Measurements from ENCODE around the gene OTOS. TPM values are rescaled to one million over a fixed set of nuclear protein-coding genes. Genes with fewer than 3 reads are reported as not detected.

Gene OTOS
- total RNA-seq, 1 experiment from 2014 or later, result not detected

DNA sequence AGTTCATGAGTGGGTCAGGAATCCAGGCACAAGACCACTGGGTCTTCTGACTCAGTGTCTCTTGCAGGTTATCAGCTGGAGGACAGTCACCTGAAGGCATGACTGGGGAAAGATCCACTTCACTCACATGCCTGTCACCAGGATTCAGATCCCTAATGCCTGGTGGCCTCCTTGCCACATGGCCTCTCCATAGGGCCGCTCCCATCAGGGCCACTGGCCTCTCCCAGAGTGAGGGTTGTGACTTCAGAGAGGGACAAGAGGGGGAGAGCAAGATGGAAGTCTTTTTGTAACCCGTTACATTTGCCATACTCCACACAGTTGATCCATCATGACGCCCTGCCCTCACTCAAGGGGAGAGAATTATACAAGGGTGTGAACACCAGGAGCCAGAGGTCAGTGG lies 13.0 kb upstream of the OTOS start:
- DNase-seq (ENCODE audit: low spot score), result no peak

DNA sequence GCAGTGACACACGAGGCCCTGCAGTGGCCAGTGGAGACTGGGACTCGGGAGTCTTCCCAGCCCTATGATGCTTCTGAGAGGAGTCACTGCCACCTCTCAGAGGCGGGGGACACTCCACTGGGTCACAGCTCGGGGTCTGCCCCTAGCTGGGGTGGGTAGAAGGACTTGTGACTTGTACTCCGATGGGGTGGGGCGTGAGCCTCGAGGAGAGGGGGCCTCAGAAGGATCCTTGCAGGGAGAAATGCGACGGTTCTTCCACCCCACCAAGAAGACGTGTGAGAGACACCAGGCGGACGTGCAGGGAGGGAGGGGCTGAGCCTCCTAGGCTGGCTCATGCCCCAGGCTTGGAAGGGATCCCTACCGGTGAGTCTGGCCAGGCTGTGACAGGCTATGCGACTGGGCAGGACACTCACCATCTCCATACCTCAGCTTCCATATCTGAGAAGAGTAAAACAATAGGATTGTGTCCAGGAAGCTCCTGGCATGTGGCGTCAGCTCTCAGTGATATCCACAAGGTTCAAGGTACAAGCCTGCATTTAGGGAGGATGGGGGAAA lies 11.1 kb upstream of the OTOS start:
- no peak for DNase-seq (ENCODE audit: low spot score)

DNA sequence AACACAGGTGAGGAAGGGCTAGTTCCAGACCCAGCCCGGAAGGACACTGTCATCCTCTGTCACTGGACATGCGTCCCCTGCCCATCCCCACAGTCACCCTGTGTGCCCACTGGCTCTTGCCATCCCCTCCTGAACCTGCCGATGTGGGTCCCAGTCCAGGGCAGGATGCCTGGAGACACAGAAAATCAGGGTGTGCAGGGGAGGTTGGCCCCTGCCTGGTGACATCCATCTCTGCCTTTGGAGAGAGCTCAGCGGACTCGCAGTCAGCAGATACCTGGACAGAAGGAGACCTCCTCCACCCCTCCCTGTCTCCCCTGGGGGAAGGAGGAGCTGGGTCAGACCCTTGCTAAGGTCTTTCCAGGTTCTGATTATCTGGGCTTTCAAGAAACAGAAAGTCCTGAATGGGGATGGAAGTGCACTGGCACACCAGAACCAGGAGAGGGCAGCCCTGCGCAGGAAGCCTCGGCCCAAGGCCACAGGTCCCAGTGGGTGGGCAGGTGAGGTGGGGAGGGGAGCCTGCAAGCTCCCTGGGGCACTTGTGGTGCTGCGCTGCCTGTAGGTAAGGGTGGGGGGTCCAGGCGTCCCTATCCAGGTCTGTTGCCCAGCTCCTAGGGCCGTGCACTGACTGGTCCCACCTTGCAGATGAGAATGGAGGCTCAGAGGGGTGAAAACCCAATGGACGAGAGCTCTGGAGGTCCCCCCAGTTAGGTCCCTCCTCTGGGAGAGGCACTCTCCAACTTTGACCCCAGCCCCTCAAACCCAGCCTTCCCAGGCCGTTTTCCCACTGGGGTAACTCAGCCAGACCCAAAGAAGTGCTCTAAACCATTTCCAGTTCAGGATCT lies 9.7 kb upstream of the OTOS start:
- DNase-seq (ENCODE audit: low spot score), result peak; percentile 44

DNA sequence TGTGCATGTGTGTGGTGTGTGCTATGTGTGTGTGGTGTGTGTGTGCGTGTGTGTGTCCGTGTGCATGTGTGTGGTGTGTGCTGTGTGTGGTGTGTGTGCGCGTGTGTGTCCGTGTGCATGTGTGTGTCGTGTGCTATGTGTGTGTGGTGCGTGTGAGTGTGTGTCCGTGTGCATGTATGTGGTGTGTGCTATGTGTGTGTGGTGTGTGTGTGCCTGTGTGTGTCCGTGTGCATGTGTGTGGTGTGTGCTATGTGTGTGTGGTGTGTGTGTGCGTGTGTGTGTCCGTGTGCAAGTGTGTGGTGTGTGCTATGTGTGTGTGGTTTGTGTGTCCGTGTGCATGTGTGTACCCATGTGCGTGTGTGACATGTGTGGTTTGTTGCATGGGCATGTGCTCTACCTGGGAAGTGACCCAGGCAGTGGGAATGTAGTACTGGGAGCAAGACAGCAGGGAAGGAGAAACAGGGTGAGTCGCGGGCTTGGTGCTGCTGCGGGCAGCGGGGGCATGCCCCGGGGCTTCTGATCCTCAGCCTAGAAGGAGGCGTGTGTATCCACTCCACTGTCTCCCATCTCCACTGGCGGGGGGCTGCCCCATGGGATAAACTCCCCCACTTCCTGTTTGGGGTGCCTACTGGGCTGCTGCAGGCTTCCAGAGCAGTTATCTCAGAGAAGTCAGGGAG lies 7.6 kb upstream of the OTOS start:
- DNase-seq (ENCODE audit: low spot score), result no peak

DNA sequence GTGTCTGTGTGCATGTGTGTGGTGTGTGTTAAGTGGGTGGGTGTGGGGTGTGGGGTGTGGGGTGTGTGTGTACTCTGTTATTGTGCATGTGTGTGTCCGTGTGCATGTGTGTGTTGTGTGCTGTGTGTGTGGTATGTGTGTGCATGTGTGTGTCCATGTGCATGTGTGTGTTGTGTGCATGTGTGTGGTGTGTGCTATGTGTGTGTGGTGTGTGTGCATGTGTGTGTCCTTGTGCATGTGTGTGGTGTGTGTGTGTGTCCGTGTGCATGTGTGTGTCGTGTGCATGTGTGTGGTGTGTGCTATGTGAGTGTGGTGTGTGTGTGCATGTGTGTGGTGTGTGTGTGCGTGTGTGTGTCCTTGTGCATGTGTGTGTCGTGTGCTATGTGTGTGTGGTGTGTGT lies 6.9 kb upstream of the OTOS start:
- DNase-seq (ENCODE audit: low spot score), result no peak

DNA sequence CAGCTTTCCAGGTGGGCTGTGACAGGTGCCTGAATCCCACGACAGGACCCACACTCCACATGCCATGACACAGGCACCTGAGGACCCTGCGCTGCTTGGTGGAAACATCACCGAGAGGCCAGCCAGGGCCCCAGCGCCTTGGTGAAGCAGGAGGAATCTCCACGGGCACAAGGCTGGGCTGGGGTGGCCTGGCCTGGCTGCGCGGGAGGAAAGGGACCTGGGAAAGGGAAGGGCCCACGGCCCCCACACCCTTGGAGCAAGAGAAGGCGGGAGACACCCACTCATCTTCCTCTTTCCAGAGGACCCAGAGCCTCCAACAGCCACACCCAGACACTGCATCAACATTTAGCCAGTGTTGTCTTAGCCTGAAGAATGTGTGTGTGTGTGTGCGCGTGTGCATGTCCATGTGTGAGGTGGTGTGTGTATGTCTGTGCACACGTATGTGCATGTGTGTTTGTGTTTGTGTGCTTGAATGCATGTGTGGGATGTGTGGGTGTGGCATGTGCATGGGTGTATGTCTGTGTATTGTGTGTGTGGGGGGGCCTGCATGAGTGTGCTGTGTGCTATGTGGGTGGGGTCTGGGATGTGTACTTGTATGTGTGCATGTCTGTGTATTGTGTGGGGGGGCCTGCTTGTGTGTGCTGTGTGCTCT lies 6.3 kb upstream of the OTOS start:
- no peak for DNase-seq (ENCODE audit: low spot score)

DNA sequence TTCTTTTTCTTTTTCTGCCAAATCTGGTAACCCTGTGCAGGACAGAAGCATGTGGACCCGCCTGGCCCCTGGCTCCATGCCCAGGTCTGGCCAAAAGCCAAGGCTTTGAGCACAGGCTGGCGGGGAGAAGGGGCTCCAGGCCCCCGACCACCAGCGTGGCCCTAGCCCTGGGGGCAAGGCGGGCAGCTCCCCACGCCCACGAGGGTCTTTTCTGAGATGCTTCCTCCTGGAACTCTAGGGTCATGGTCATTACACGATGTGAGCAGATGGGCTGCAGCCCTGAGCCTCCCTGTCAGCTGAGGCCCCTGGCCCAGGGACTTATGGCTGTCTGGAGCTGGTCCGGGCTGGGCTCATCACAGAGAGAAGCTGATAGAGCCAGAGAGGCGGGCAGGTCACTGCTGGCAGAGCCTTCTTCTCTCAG lies 5.7 kb upstream of the OTOS start:
- DNase-seq (ENCODE audit: low spot score), result no peak

DNA sequence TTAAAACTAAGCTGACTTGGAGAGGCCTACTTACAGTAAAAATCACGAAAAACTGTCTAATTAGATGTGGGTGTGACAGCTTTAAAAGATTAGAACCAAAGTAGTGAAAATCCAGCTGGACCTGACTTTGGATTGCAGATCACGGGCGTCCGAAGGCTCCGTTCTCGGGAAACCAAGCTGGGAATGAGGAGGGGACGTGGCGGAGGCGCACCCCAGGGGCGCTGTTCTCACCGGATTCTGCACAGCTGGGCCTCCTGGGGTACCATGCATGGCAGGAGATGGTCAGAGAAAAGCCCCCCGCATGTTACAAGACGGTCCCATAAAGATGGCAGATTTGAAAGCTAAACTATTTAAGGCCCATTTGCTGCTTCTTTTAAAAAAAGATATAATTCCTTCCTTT lies 5.0 kb upstream of the OTOS start:
- no peak for DNase-seq (ENCODE audit: low spot score)

DNA sequence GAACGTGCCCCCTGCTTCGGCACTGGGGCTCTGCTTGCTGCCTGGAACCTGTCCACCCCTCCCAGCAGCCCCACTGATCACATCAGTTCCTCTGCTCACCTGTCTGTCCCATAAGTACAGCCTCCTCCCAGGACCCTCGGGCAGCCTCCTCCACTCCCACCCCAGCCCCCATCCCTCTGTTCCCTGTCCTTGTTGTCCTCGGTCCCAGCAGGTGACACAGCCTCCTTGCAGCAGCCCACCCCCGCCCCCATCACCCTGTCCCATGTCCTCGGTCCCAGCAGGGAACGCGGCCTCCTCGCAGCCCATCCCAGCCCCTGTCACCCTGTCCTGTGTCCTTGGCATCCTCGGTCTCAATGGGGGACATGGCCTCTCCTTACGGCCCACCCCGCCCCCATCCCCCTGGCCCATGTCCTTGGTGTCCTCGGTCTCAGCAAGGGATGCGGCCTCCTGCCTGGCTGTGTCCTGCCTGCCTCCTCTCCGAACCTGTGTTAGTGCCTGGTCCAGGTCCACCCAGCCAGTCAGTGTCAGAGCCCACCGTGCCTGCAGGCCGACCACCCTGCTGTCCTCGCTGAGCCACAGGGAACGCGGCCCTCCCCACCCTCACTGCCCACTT lies 4.3 kb upstream of the OTOS start:
- DNase-seq (ENCODE audit: low spot score), result no peak

DNA sequence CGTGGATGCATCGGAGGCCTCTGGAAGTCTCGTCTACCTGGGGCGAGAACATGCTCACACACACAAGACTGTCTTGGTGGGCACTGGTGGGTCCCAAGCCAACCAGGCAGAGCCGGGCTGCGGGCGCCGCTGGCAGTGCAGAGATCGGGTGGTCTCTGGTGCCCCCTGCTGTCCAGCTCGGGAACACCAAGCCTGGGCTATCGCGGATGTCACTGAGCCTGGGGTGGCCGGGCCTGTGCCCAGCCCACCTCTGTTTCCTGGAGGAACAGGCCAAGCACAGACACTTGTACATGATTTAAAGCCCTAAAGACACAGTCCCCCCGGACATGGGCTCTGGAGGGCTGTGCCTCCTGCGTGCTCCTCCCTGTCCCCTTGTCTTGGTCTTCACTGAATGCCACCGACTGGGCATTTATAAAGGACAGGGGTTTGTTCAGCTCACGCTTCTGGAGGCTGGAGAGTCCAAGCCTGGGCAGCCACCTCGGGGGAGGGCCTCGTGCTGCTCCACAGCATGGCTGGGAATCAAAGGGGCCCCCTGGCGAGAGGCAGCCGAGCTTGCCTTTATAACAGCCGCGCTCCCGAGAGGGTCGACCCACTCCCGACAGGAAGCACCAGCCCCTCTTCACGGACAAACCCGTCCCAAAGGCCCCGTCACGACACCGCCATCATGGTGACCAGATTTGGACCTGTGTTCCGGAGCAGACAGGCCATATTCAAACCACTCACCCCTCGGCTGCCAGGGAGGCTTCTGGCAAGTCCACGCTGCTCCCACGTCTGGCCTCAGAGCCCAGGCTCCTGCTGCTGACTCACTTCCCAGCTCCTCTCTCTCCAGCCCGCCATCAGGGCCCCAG lies 3.6 kb upstream of the OTOS start:
- peak; percentile 68 for DNase-seq (ENCODE audit: low spot score)

DNA sequence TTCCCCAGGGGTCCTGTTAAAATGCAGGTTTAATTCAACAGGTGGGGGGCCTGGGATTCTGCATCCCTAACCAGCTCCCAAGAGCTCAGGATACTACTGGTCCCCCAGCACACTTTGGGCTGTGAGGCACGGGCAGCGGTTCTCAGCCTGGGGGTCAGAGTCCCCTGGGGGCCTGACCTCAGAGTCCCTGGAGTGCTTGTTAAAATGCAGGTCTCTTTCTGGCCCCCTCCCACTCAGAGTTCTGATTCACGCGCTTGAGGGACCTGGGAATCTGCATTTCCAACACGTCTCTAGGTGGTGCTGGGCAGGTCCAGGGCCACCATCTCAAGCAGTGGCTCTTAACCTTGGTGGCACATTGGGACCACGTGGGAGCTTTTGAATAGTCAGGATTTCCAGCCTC lies 2.8 kb upstream of the OTOS start:
- no peak for DNase-seq (ENCODE audit: low spot score)

DNA sequence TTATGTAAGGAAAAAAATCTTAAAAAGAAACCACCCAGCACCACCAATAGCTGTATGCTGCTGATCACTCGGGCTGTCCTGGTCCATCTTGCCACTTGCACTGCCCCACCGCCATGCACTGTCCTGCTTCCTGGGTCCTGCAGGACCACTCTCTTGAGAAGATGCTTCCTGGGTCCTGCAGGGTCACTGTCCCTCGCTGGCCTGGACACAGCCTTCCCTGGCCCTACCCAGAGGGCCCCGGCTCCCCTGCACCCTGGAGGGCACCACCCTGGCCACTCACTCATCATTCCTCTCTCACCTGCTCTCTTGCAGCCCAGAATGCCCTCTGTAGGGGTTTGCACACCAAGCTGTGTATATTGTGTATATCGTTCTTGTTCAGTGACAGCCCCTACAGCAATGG lies 2.4 kb upstream of the OTOS start:
- no peak for DNase-seq (ENCODE audit: low spot score)

DNA sequence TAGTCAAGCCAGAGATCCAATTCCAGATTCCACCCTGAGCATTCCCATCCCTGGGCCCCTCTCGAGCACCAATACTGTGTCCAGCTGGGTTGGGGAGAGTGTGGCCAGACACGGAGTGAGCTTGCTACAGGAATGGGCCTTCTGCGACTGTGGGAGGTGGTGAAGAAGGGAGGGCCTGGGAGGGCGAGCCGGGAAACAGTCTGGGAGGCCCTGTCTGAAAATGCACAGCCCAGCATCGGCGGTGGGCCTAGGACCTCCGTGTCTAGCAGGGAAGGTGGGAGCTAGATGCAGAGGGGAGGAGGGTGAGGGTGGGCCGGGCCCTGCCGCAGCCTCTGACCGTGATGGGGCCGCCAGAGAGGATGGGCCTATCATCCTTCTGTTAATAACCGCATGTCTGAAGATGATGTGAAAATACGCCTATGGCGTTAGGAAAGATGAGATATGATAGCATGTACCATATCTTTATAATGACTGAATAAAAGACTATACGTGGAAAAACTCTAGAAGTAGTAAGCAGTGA lies 1.9 kb upstream of the OTOS start:
- no peak for DNase-seq (ENCODE audit: low spot score)

DNA sequence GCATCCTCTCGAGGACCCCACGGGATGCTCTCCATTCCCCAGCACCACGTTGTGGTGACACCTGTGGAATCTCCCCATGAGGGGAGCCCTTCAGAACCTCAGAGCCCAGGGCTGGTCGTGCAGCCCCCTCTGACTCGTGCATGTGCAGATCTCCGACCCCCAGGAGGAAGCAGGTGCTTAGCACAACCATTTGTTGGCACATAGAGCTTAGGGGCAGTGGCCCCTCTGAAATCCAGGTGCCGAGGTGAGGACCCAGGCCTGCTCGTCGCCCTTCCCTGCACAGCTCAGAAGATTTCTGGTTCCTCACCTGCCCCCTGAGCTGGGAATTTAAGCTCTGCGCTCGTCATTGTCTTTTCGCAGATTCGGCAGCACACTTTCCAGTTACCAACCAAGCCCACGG lies 1.3 kb upstream of the OTOS start:
- DNase-seq (ENCODE audit: low spot score), result no peak

DNA sequence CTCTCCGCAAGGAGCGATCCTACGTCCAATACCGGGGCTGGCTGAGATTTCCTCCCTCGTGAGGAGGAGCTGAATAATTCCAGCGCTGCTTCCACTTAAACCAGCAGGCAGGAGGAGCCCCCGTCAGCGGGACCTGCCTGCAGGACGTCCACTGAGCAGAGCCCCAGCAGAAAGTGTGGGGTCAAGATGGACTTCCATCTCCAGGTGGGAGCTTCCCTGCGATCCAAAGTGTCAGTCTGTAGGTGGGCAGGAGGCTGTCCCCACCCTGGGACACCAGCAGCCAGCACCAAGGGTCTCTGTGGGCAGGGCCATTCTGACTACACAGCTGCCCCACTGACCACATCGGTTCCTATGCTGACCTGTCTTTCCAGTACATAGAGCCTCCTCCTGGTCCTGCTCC lies 462 bp upstream of the OTOS start:
- DNase-seq (ENCODE audit: low spot score), result no peak

DNA sequence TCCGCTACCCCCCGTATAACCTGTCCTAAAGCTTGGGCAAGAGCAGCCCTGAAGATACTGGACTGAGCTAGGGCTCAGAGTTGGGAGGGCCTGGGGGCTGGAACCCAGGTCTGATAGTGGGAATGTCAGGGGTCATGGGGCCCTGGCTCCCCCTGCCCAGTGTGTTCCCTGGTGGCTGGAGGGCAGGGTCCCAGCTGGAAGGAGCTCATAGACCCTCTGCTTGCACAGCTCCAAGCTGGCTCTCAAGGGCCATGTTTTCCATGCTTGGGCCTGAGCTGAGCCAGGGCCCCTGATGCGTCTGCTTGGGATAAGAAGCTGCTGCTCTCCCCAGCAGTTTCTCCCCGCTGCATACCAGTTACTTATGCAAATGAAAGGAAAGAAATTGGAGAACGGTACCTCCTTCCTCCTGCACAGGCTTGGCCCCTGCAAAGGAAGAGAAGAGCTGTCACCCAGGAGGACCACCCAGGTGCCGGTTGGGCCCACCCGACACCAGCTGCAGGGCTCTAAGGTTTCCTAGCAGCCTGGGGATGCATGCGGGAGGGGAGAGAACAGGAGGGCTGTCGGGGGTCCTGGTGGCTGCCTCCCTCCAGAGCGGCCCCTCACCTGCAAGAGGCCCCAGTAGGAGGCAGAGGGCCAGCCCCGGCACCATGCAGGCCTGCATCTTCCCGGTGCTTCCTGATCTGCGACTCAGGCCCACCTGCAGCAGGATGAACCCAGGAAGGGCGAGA lies 628 bp downstream of the OTOS start:
- no peak for DNase-seq (ENCODE audit: low spot score)

DNA sequence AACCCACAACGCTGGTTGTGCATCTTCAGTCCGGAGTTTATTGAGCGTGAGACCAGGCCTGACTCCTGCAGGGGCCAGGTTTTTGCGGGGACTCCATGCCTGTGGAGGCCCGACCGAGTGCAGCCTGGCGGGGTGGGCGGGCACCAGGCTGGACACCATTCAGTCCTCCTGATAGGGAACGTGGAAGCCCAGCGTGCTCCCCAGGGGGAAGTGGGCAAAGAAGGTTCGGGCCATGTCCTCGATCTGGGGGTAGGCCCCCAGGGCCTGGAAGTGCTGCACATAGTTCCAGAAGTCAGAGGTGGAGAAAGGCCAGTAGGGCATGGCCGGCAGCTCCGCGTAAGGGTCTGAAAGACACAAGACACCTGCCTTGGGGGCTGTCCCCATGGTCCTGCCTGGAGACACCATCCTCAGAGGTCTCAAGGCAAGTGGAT lies 1.4 kb downstream of the OTOS start:
- DNase-seq (ENCODE audit: low spot score), result no peak

DNA sequence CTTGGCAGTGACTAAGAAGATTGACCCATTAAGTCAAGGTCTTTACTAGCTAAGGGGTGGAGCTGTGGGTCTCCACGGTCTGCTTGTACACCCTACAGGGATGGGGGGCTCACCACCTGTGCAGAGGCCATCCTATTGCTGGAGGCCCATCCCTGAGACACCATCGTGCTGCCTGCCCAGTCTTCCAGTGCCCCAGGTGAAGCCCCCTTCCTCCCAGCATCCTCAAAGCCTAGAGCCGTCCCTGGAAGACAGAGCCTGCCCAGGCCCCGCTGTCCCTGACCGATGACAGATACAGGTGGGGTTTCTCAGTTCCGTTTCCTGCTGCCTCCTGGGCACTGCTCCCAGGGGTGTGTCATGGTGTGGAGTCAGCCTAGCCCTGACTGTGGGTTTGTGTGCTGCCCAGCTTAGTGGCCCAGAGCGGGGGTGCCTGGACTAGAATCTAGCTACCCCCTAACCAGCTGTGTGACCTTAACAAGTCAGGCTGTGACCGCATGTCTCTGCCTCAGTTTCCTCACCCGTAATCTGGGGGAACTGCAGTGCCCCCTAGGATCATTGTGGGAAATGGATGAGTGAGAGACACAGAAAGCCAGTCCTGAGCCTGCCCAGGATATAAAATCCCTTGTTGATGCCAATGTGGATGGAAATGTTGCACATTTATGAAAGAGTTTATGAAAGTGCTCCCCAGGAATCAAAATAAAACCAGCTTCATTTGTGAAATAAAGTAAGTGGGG lies 2.0 kb downstream of the OTOS start:
- DNase-seq (ENCODE audit: low spot score), result no peak

DNA sequence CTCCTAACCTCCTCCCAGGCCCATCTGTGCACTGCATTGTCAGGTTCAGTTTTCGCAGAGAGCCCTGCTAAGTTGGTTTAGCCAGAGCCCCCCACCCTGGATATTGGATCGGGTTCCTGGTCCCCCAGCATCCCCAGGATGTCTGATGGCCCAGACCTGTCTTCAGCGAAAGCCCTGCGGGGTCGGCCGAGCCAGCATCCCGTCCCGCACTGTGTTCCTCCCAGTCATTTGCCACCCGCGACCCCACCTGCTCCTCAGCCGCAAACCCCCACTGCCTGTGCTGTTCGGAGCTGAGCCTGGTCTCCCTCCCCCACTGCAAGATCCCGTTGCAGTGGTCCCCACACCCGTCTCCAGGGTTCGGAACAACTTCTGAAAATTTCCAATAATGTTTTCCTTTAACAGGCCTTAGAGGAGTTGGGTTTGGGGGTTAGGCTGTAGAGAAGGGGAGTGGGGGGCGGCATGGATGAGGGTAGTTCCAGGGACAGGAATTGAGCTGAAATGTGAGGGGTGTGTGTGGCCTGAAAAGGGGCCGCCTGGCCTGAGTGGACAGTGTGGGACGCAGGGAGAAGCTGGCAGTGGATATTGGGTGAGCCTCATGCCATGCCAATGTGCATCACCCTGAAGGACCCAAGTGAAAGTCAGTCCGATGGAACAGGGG lies 2.7 kb downstream of the OTOS start:
- DNase-seq (ENCODE audit: low spot score), result no peak

Data from HT-29 (cell line).